Stomach (tissue), 9 donors: ENCODE measurements around the gene BRMS1L. TPM values are rescaled to one million over a fixed set of nuclear protein-coding genes. Genes with fewer than 3 reads are reported as not detected.

Experiments used
- DNase-seq, 2 donors: peaks; one replicate each; pipeline versions ENCODE4 v3.0.0 to v3.0.0-alpha.2; 2013 to 2019
- H3K27ac ChIP-seq, 5 donors: fragments of 200-600 bp in 4 of 5; sonication (generic) in 4 of 5; one replicate each; pipeline ENCODE4 v1.5.1; 2013 to 2019; ENCODE audit warnings: mild to moderate bottlenecking in 1 of 5, moderate library complexity in 1 of 5
- H3K27me3 ChIP-seq, 3 donors: fragments of 200-600 bp; sonication (generic); one replicate each; pipeline ENCODE4 v1.5.1; 2017 to 2019; ENCODE audit warnings: mixed run types in 1 of 3
- H3K36me3 ChIP-seq, 4 donors: fragments of 200-600 bp; sonication (generic); 1 replicate in 3 of 4; 2 replicates in 1 of 4; pipeline ENCODE4 v1.5.1; 2016 to 2019
- H3K4me1 ChIP-seq, 4 donors: fragments of 200-600 bp; sonication (generic); one replicate each; pipeline ENCODE4 v1.5.1; 2016 to 2019
- H3K4me3 ChIP-seq, 4 donors: fragments of 200-600 bp; sonication (generic) in 3 of 4; one replicate each; pipeline ENCODE4 v1.5.1; 2016 to 2019; ENCODE audit warnings: mild to moderate bottlenecking in 1 of 4
- H3K9me3 ChIP-seq, 4 donors: fragments of 200-600 bp; sonication (generic); one replicate each; pipeline ENCODE4 v1.5.1; 2016 to 2019
- CTCF ChIP-seq, 7 experiments: fragments of 450-650 bp in 4 of 7; fragments of 200-600 bp in 3 of 7; sonication (generic) in 3 of 7; IDR thresholded peaks; one replicate each; pipeline ENCODE4 v1.5.1; 2016 to 2019; ENCODE audit warnings: antibody characterized with exemption in 7 of 7, control low read depth in 2 of 7, mild to moderate bottlenecking in 1 of 7
- EP300 ChIP-seq: sonication (generic); formaldehyde crosslinking; IDR thresholded peaks from one replicate; pipeline ENCODE4 v1.6.1; 2017; ENCODE audit warnings: antibody characterized with exemption
- POLR2A ChIP-seq, 4 donors: fragments of 450-650 bp; IDR thresholded peaks; one replicate each; pipeline ENCODE4 v1.6.1; 2016; ENCODE audit warnings: antibody characterized with exemption in 4 of 4, control low read depth in 2 of 4, mild to moderate bottlenecking in 1 of 4, moderate library complexity in 1 of 4
- POLR2AphosphoS5 ChIP-seq, 3 donors: sonication (generic); formaldehyde crosslinking; IDR thresholded peaks; one replicate each; pipeline ENCODE4 v1.6.1; 2016; ENCODE audit warnings: antibody characterized with exemption in 3 of 3
- WGBS, 5 donors: extraction: QIAGEN DNeasy Blood & Tissue Kit in 3 of 5; methylation state at CpG; one replicate each; pipeline versions ENCODE4 v1.1.5 to v1.1.7; 2013 to 2018; 5-methylcytosine and 5-hydroxymethylcytosine counted together
- intact Hi-C: fragments of 100-400 bp; cut with DNase I; formaldehyde crosslinking; loops from one replicate; pipeline ENCODE4 v1.15.1; 2023; ENCODE audit warnings: low total_unique reads
- polyA plus RNA-seq, 3 donors: library from polyadenylated mRNA; stranded (reverse); fragments of 200-250 nt; gene quantifications; one replicate each; pipeline ENCODE4 v1.2.3, GENCODE V29; 2013
- total RNA-seq, 5 donors: library from RNA; depleted of rRNA; stranded (reverse); fragments of >200 nt; gene quantifications; one replicate each; pipeline versions ENCODE4 v1.1.0 to v1.2.3, GENCODE V29; 2014 to 2016
- donor health status: healthy with polysubstance abuse.
- donor health status: Bipolar disorder and iron deficiency.
- donor health status: healthy.

BRMS1L gene
- total and polyA plus RNA-seq, 8 donors: 1.4 to 9.7 (median 5.8) TPM; not detected in 1

GRCh38 chr14:35867280-35867629 is 41.1 kb downstream of the BRMS1L start:
- peaks cover 25 to 54% (median 42%) of the 10 kb centered on the region in 4 donors for H3K36me3 ChIP-seq
- no peaks in the 10 kb centered on the region for H3K9me3 ChIP-seq
- no peaks in the 10 kb centered on the region for H3K4me1 ChIP-seq
- H3K4me3 ChIP-seq: no peak overlapping the region
- TF ChIP-seq CTCF (IDR thresholded peaks at IDR 0.05) (no peak), EP300 (no peak), POLR2A (IDR thresholded peaks at IDR 0.05) (no peak), POLR2AphosphoS5 (IDR thresholded peaks at IDR 0.05) (no peak)
- WGBS, 5 donors: 65 to 90% (median 85%) methylated on average over 2 of the region's 2 CpGs
- no peaks in the 10 kb centered on the region for H3K27me3 ChIP-seq
- DNase-seq: no peak
- H3K27ac ChIP-seq: no peak overlapping the region
- intact Hi-C loops: no loop called here

GRCh38 chr14:35875296-35875695 is 49.2 kb downstream of the BRMS1L start:
- intact Hi-C loops: no loop called here
- peaks cover 13 to 25% (median 20%) of the 10 kb centered on the region in 4 donors for H3K4me1 ChIP-seq
- WGBS, 5 donors: 30 to 45% (median 41%) methylated on average over 2 of the region's 2 CpGs
- TF ChIP-seq POLR2A (IDR thresholded peaks at IDR 0.05) (no peak), POLR2AphosphoS5 (IDR thresholded peaks at IDR 0.05) (no peak), CTCF (IDR thresholded peaks at IDR 0.05) (no peak), EP300 (no peak)
- H3K27ac ChIP-seq: no peak overlapping the region
- H3K27me3 ChIP-seq: no peaks in the 10 kb centered on the region
- H3K9me3 ChIP-seq: no peaks in the 10 kb centered on the region
- H3K4me3 ChIP-seq: no peak overlapping the region
- H3K36me3 ChIP-seq: no peaks in the 10 kb centered on the region
- no peak for DNase-seq

GRCh38 chr14:35877276-35877675 is 51.1 kb downstream of the BRMS1L start:
- 34 to 71% (median 55%) methylated on average over 3 of the region's 3 CpGs for WGBS, 5 donors
- TF ChIP-seq POLR2AphosphoS5 (IDR thresholded peaks at IDR 0.05) (peak in 2 of 3 donors; percentile 15 to 67), POLR2A (IDR thresholded peaks at IDR 0.05) (no peak)
- DNase-seq: peak in 1 of 2 donors; percentile 68
- H3K36me3 ChIP-seq: no peaks in the 10 kb centered on the region
- peaks cover 13 to 25% (median 20%) of the 10 kb centered on the region in 4 donors for H3K4me1 ChIP-seq
- no peaks in the 10 kb centered on the region for H3K9me3 ChIP-seq
- no peaks in the 10 kb centered on the region for H3K27me3 ChIP-seq
- H3K27ac ChIP-seq: peak overlapping the region; percentile 46 to 81 (median 57)
- no peak overlapping the region for H3K4me3 ChIP-seq
- intact Hi-C loops: no loop called here

GRCh38 chr14:35878272-35879150 is 52.4 kb downstream of the BRMS1L start:
- no peaks in the 10 kb centered on the region for H3K36me3 ChIP-seq
- H3K9me3 ChIP-seq: no peaks in the 10 kb centered on the region
- H3K4me1 ChIP-seq: peaks cover 13 to 25% (median 20%) of the 10 kb centered on the region in 4 donors
- peak; percentile 34 to 66 for DNase-seq
- H3K4me3 ChIP-seq: no peak overlapping the region
- peak overlapping the region in 4 of 5 donors; percentile 46 to 81 (median 54) for H3K27ac ChIP-seq
- no peaks in the 10 kb centered on the region for H3K27me3 ChIP-seq
- no peak for TF ChIP-seq POLR2A (IDR thresholded peaks at IDR 0.05)
- peak in 1 of 3 donors; percentile 67 for TF ChIP-seq POLR2AphosphoS5 (IDR thresholded peaks at IDR 0.05)
- TF ChIP-seq CTCF (IDR thresholded peaks at IDR 0.05): no peak
- no peak for TF ChIP-seq EP300
- intact Hi-C loops: no loop called here
- WGBS, 5 donors: 18 to 46% (median 38%) methylated on average over 9 of the region's 9 CpGs
